Panc1 (cell line): ENCODE data around the gene PANK4.

Source experiments
- POLR2AphosphoS5 ChIP-seq: IDR thresholded peaks from 2 replicates; pipeline ENCODE4 v1.6.1; 2012; ENCODE audit warnings: mild to moderate bottlenecking, low read depth, low read length, moderate library complexity
- SIN3A ChIP-seq: IDR thresholded peaks from 2 replicates; pipeline ENCODE4 v1.6.1; 2012; ENCODE audit warnings: low read depth, mild to moderate bottlenecking, low read length, moderate library complexity, borderline replicate concordance; ENCODE audit not compliant: insufficient read depth
- TF ChIP-seq, protein P1 (sequence below): fragments of 450-650 bp; IDR thresholded peaks from 2 replicates; pipeline ENCODE4 v1.5.1; 2017; ENCODE audit warnings: mild to moderate bottlenecking

DNA sequence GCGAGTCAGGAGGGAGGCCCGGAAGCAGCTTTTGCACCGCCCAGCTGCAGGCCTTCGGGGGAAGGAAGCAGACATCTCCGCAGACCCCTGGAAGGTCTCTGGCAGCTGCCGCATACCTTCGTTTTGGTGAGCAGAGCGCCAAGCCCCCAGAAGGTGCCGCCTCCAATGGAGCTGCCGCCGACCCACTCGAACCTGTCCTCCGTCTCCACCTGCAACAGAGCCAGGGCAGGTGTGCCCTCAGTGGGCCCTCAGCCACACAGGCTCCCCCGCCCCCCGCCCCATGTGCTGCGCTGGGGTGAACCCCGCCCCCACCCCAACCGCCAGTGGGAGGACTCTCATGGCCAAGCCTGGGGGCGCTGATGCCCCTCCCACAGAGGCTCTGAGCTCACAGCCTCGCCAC, 6.2 kb downstream of the PANK4 start:
- TF ChIP-seq, protein P1, sequence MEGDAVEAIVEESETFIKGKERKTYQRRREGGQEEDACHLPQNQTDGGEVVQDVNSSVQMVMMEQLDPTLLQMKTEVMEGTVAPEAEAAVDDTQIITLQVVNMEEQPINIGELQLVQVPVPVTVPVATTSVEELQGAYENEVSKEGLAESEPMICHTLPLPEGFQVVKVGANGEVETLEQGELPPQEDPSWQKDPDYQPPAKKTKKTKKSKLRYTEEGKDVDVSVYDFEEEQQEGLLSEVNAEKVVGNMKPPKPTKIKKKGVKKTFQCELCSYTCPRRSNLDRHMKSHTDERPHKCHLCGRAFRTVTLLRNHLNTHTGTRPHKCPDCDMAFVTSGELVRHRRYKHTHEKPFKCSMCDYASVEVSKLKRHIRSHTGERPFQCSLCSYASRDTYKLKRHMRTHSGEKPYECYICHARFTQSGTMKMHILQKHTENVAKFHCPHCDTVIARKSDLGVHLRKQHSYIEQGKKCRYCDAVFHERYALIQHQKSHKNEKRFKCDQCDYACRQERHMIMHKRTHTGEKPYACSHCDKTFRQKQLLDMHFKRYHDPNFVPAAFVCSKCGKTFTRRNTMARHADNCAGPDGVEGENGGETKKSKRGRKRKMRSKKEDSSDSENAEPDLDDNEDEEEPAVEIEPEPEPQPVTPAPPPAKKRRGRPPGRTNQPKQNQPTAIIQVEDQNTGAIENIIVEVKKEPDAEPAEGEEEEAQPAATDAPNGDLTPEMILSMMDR: no peak
- TF ChIP-seq POLR2AphosphoS5 (no peak), SIN3A (no peak)
